Measurements from ENCODE around the gene SLCO3A1.

The SLCO3A1 gene

GRCh38 chr15:91860498-91860897 is 7.0 kb downstream of the SLCO3A1 start:
- DNase-seq (ENCODE audit: low read depth, low spot score): no peak

DNA sequence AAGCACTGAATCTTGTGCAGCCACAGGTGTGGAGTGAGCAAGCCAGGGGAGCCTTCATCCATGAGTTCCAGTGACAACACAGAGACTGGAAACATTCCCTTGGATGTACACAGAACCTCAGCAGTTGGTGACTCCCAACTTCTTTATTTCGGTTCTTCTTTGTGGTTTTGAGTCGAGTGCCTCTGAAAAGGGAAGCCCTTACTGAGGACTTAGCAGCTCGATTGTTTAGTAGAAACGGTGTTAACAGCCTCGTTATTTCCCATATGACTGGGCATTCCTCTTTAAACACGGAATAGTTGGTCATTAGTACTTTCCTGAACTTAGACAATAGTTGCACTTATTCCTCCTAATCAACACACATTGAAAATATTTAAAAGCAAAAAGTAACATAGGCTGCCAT is 7.7 kb downstream of the SLCO3A1 start:
- peak; percentile 17 for DNase-seq (ENCODE audit: low read depth, low spot score)

DNA sequence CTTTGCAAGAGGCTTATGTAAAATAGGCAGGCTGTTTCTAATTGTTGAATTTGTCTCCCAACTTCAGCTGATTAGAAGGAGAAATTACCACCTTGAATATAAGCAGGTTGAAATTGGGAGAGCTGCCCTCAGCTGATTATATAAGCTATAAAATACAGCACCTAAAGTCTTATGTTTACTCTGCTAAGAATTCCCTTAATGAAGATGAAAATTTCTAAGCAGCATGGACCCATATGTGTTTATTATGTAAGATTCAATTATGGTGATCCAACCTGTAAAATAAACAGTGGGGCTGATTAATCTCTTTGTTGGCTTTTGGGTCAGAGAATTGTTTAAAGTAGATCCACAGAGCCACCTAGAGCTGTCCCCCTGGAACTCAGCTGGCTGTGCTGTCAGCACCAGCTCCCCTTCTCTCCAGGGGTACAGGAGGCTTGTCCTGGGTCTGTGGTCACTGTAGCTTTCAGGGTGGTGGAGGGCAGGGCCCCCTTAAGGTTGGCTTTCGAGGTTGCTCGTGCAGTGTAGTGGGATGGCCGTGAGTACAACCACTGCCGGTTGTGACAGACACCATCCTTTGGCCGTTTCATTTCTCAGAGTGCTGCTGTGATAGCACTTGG is 9.5 kb downstream of the SLCO3A1 start:
- DNase-seq (ENCODE audit: low read depth, low spot score): no peak

- DNase-seq (ENCODE audit: low read depth, low spot score): no peak
These were observed 10.2 kb downstream of the SLCO3A1 start for GRCh38 chr15:91863621-91864255.

GRCh38 chr15:91864664-91865063 is 11.2 kb downstream of the SLCO3A1 start:
- no peak for DNase-seq (ENCODE audit: low read depth, low spot score)

GRCh38 chr15:91865486-91865885 is 12.0 kb downstream of the SLCO3A1 start:
- DNase-seq (ENCODE audit: low read depth, low spot score): no peak

DNA sequence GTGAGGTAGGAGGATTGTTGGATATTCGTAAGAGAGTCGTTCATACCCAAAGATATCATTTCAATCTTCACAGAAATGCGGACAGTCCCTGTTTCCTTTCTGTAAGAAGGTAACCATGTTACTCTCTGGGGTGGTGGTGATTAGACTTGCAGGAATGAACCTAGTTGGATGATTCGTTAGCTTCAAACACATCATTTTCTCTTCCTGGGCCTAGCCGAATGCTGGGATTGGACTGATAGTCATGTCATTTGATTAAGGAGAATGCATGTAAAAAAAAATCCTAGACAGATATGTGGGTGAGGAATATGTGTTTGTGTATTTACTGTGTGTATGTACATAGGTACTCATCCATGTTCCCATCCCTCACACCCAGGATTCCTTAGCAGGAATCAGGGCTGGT is 12.4 kb downstream of the SLCO3A1 start:
- DNase-seq (ENCODE audit: low read depth, low spot score): peak; percentile 28

DNA sequence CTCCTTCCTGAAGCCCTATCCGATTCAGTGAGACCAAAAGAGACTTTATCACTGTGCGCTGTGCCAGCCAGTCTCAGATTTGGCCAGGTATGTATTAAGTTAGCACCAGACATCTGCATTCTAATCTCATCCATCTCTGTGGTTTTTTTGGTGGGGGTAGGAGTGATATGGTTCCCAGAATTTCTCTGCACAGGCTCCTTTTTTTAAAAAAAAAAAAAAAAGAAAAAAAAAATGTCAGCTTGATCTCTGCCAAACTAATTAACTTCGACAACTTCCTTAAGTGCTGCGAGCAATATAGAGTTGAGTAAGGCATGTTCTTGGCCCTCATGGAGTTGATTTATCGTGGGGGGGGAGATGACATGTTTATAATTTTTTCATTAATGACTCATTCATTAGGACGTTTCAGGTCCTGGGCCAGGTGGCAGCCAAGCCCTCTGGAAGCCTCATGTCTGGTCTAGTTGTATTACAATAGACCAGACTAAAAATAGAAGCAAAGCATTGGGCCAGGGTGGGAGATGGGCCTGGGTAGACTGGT is 12.9 kb downstream of the SLCO3A1 start:
- no peak for DNase-seq (ENCODE audit: low read depth, low spot score)

DNA sequence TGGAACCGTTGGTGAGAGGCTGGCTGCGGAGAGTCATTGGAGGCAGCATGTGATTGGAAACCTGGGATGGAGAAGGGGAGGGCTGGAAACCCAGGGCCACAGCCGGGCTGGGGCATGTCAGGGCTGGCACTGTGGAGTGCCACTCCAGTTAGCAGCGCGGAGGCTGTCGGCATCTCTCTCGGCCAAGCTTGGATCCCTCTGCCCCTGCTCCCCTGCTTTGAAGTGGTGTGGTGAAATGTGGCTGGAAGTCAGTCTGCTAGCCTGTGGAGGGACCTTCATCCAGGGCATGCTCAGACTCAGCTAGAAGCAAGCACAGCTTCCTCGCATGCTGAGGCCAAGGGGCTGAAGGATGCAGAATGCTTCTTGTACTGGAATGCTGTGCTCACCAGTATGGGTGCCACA is 13.5 kb downstream of the SLCO3A1 start:
- peak; percentile 19 for DNase-seq (ENCODE audit: low read depth, low spot score)

DNA sequence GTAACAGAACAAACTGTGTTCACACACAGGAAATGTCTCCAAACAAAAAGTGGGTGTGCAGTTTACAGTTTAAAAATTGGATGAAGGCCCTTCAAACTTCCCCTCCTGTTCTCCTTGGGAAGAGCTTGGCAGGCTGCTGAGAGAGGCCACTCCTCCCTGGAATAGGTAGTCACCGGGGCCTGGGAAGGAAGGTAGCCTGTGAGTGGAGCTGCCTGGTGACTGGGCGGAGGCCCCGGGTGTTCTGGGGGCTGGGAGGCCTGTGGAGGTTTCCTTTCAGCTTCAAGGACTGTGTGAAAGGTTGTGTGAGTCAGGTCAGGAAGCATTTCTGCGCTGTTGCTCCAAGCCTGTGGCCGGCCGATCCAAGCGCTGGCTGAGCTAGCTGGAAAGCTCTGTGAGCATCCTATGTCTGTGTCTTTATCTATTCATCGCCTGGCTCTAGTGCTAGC is 14.1 kb downstream of the SLCO3A1 start:
- DNase-seq (ENCODE audit: low read depth, low spot score): peak; percentile 86

GRCh38 chr15:91870876-91871537 is 17.5 kb downstream of the SLCO3A1 start:
- no peak for DNase-seq (ENCODE audit: low read depth, low spot score)

GRCh38 chr15:91871837-91872236 is 18.3 kb downstream of the SLCO3A1 start:
- DNase-seq (ENCODE audit: low read depth, low spot score): no peak

- DNase-seq (ENCODE audit: low read depth, low spot score): no peak
These were observed 19.0 kb downstream of the SLCO3A1 start for GRCh38 chr15:91872356-91873137.

GRCh38 chr15:91873138-91873536 is 19.6 kb downstream of the SLCO3A1 start:
- no peak for DNase-seq (ENCODE audit: low read depth, low spot score)

GRCh38 chr15:91874171-91874570 is 20.7 kb downstream of the SLCO3A1 start:
- no peak for DNase-seq (ENCODE audit: low read depth, low spot score)

GRCh38 chr15:91874992-91875660 is 21.6 kb downstream of the SLCO3A1 start:
- DNase-seq (ENCODE audit: low read depth, low spot score): no peak

GRCh38 chr15:91876187-91876586 is 22.7 kb downstream of the SLCO3A1 start:
- no peak for DNase-seq (ENCODE audit: low read depth, low spot score)

- DNase-seq (ENCODE audit: low read depth, low spot score): no peak
These were observed 24.9 kb downstream of the SLCO3A1 start for GRCh38 chr15:91878319-91878870.

GRCh38 chr15:91879158-91879557 is 25.6 kb downstream of the SLCO3A1 start:
- DNase-seq (ENCODE audit: low read depth, low spot score): no peak

DNA sequence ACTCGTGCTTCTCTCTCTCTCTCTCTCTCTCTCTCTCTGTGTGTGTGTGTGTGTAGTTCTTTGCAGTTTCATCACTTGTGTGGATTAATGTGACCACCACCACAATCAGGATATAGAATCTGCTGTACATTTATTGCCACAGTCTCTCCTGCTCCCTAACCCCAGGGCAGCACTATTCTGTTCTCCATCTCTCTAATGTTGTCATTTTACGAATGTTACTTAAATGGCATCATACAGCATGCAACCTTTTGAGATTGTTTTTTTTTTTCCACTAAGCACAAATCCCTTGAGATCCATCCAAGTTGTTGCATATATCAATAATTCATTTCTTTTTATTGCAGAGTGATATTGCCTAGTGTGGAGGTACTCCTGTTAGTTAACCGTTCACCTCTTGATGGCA is 26.9 kb downstream of the SLCO3A1 start:
- no peak for DNase-seq (ENCODE audit: low read depth, low spot score)
